Measurements from ENCODE around the gene MRGPRF.
A peak's percentile ranks its signal among the peaks of the same experiment; 100 is the strongest.

Gene MRGPRF

GRCh38 chr11:69058511-69059270 lies 45.6 kb upstream of the MRGPRF start:
- DNase-seq (ENCODE audit: low read depth), result no peak
- no peak for TF ChIP-seq CTCF (IDR thresholded peaks at IDR 0.05; ENCODE audit: insufficient read depth, low read depth, low read length, missing control alignments)
- no peak overlapping the region for H3K4me3 ChIP-seq (ENCODE audit: low read depth, low read length)

- TF ChIP-seq CTCF (IDR thresholded peaks at IDR 0.05; ENCODE audit: insufficient read depth, low read depth, low read length, missing control alignments), result no peak
- no peak for DNase-seq (ENCODE audit: low read depth)
- H3K4me3 ChIP-seq (ENCODE audit: low read depth, low read length), result no peak overlapping the region
These were observed 44.8 kb upstream of the MRGPRF start for GRCh38 chr11:69057801-69058200.

- no peak for TF ChIP-seq CTCF (IDR thresholded peaks at IDR 0.05; ENCODE audit: insufficient read depth, low read depth, low read length, missing control alignments)
- DNase-seq (ENCODE audit: low read depth), result no peak
- H3K4me3 ChIP-seq (ENCODE audit: low read depth, low read length), result no peak overlapping the region
These were observed 44.2 kb upstream of the MRGPRF start for GRCh38 chr11:69057236-69057635.

- DNase-seq (ENCODE audit: low read depth), result peak; percentile 95
- no peak for TF ChIP-seq CTCF (IDR thresholded peaks at IDR 0.05; ENCODE audit: insufficient read depth, low read depth, low read length, missing control alignments)
- H3K4me3 ChIP-seq (ENCODE audit: low read depth, low read length), result peak overlapping the region; percentile 34
These were observed 42.8 kb upstream of the MRGPRF start for GRCh38 chr11:69055598-69056516.

GRCh38 chr11:69055212-69055586 lies 42.2 kb upstream of the MRGPRF start:
- no peak for TF ChIP-seq CTCF (IDR thresholded peaks at IDR 0.05; ENCODE audit: insufficient read depth, low read depth, low read length, missing control alignments)
- DNase-seq (ENCODE audit: low read depth), result no peak

GRCh38 chr11:69054397-69055211 lies 41.6 kb upstream of the MRGPRF start:
- no peak overlapping the region for H3K4me3 ChIP-seq (ENCODE audit: low read depth, low read length)
- DNase-seq (ENCODE audit: low read depth), result no peak
- TF ChIP-seq CTCF (IDR thresholded peaks at IDR 0.05; ENCODE audit: insufficient read depth, low read depth, low read length, missing control alignments), result no peak

More at GRCh38 chr11:69055212-69055586, 42.2 kb upstream of the MRGPRF start:
- no peak overlapping the region; the same call in 1 of the 2 replicates for H3K4me3 ChIP-seq (ENCODE audit: low read depth, low read length)

All from GM12865 (cell line).